K562 (cell line): Measurements from ENCODE around the gene GRPEL2.

Experiments
- ARID4B ChIP-seq: sonication (generic); formaldehyde crosslinking; IDR thresholded peaks from 2 replicates; pipeline ENCODE4 v1.8.0; 2022; ENCODE audit warnings: mild to moderate bottlenecking, missing genetic modification reagents
- CEBPB ChIP-seq: fragments of 450-650 bp; IDR thresholded peaks from 2 replicates; pipeline ENCODE4 v1.6.1; 2016; ENCODE audit warnings: missing genetic modification characterization, missing compliant biosample characterization
- E4F1 ChIP-seq: fragments of 250-450 bp; sonication (Bioruptor Pico); IDR thresholded peaks from 2 replicates; pipeline ENCODE4 v1.5.0; 2021; ENCODE audit warnings: mild to moderate bottlenecking, borderline replicate concordance
- HDGF ChIP-seq: fragments of 450-650 bp; IDR thresholded peaks from 2 replicates; pipeline ENCODE4 v1.6.1; 2016
- HNRNPH1 ChIP-seq: fragments of 200-400 bp; formaldehyde crosslinking; optimal IDR thresholded peaks from 2 replicates; pipeline ENCODE3; 2017; ENCODE audit warnings: low read depth, mild to moderate bottlenecking, low read length, moderate library complexity
- MEF2A ChIP-seq: IDR thresholded peaks from 2 replicates; pipeline ENCODE4 v1.6.1; 2011; ENCODE audit warnings: low read depth, mild to moderate bottlenecking, low read length, moderate library complexity; ENCODE audit not compliant: control insufficient read depth
- POLR2A ChIP-seq: fragments of 450-650 bp; conservative IDR thresholded peaks from 2 replicates; pipeline ENCODE4 v1.6.1; 2016
- SIRT6 ChIP-seq: IDR thresholded peaks from one replicate; pipeline ENCODE4 v1.6.1; 2012; ENCODE audit warnings: low read depth, mild to moderate bottlenecking, control low read depth, inconsistent platforms, low read length, moderate library complexity
- TAF9B ChIP-seq: fragments of 450-650 bp; IDR thresholded peaks from 2 replicates; pipeline ENCODE4 v1.6.1; 2018; ENCODE audit warnings: mild to moderate bottlenecking; ENCODE audit not compliant: partially characterized antibody
- TEAD4 ChIP-seq, 2 experiments: sonication (generic) in 1 of 2; formaldehyde crosslinking in 1 of 2; IDR thresholded peaks; 2 replicates each; pipeline versions ENCODE4 v1.6.1 to v1.8.0; 2012 to 2022; ENCODE audit warnings: borderline replicate concordance in 1 of 2, inconsistent platforms in 1 of 2, low read length in 1 of 2, mild to moderate bottlenecking in 1 of 2, missing genetic modification reagents in 1 of 2
- TF ChIP-seq, protein P1 (sequence below), 3 experiments: fragments of 200-800 bp in 1 of 3; sonication (Bioruptor generic) in 1 of 3; sonication (generic) in 1 of 3; formaldehyde crosslinking in 1 of 3; IDR thresholded peaks; 2 replicates each; pipeline versions ENCODE4 v1.6.1 to v1.8.0; 2016 to 2022; ENCODE audit warnings: mild to moderate bottlenecking in 2 of 3, missing compliant biosample characterization in 2 of 3, missing genetic modification characterization in 2 of 3, missing genetic modification reagents in 1 of 3

DNA sequence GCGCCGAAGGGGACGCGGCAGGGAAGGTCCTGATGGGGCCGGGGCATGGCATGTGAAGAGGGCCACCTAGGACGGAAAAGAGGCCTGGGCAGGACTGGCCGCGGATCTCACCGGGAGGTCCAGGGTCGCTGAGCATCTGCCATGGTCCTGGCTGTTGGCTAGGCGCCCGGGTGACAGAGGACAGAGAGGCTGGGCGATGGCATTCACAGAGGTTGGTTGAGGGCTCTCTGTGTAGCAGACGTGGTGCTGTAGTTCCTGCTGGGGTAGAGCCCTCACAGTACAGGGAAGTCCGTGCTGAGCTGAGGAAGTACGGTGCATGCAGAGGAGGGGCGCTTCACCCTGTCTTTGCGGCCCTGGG lies 13.0 kb downstream of the GRPEL2 start:
- TF ChIP-seq E4F1 (CRISPR knock-in tag), result no peak
- TF ChIP-seq MEF2A, result no peak
- TF ChIP-seq TEAD4 (IDR thresholded peaks at IDR 0.05; ENCODE audit: low read length), result no peak
- no peak for TF ChIP-seq TEAD4 (CRISPR knock-in tag; IDR thresholded peaks at IDR 0.05; ENCODE audit: borderline replicate concordance)
- 0 out of 2 replicates have a peak, but pooled peaks have one; percentile 44 for TF ChIP-seq ARID4B
- TF ChIP-seq SIRT6, result no peak
- TF ChIP-seq POLR2A, result no peak
- no peak for TF ChIP-seq HNRNPH1
- TF ChIP-seq HDGF, result no peak
- no peak for TF ChIP-seq TAF9B
- TF ChIP-seq, protein P1, sequence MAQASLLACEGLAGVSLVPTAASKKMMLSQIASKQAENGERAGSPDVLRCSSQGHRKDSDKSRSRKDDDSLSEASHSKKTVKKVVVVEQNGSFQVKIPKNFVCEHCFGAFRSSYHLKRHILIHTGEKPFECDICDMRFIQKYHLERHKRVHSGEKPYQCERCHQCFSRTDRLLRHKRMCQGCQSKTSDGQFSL (CRISPR knock-in tag; IDR thresholded peaks at IDR 0.05), result no peak
- TF ChIP-seq, protein P1 (tag; IDR thresholded peaks at IDR 0.05), result no peak
- TF ChIP-seq CEBPB (tag), result no peak
